ENCODE results near the gene SLC35F3.

- TF ChIP-seq CTCF (IDR thresholded peaks at IDR 0.05) (no peak), SIN3A (IDR thresholded peaks at IDR 0.05; ENCODE audit: borderline replicate concordance, insufficient read depth, low read depth, low read length) (no peak), REST (IDR thresholded peaks at IDR 0.05; ENCODE audit: insufficient read depth in 1 of 2, low read depth in 2 of 2, low read length in 1 of 2) (no peak), POLR2AphosphoS5 (IDR thresholded peaks at IDR 0.05; ENCODE audit: low read depth, low read length) (no peak)
Measured at GRCh38 chr1:234336359-234336758, 431.9 kb downstream of the SLC35F3 start.
